Measurements from ENCODE around the gene RARG. TPM values are rescaled to one million over a fixed set of nuclear protein-coding genes. Genes with fewer than 3 reads are reported as not detected.
A peak's percentile ranks its signal among the peaks of the same experiment; 100 is the strongest.

RARG gene
- polyA plus RNA-seq, 3 donors: 1.8 to 14.6 (median 2.3) TPM

DNA sequence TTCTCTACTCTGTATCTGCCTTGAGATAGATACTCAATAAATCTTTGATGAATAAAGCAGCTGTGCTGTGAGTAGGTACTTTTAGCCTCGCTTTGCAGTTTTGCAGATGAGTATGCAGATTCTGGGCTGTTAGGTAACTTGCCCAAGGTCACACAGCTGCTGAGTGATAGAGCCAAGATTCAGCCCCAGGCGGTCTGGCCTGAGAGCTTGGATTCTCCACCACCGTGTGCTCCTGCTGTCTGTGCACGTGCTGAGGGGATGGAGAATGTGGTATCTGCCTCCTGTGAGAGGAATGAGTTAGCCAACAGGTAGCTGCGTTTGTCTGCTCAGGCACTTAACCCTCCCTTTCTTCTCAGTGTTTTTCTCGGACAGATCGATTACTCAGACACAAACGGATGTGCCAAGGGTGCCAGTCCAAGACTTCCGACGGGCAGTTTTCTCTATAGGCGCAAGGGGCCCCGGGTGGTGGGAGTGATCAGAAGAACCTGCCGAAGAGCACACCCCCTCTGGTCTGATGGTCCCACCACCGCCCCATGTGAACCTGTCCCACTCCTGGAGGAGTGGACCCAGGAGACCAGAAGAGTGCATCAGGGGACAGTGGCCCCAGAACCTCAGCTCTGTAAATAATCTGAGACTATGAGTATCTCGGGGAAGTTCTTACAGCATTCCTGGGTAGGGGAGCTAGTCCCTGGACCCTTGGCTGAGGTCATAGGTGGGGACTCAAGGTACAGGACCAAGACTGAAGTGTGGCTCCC, 44.7 kb downstream of the RARG start:
- Histone ChIP-seq H2AFZ (ENCODE audit: insufficient read depth, low read depth, low read length, poor library complexity, severe bottlenecking) (no peak overlapping the region), H3K4me3 (replicated peaks in 1 of 3; ENCODE audit: low read depth in 2 of 3, low read length in 3 of 3) (no peak overlapping the region), H3K36me3 (replicated peaks in 1 of 2; ENCODE audit: control insufficient read depth in 1 of 2, insufficient read depth in 2 of 2, low read length in 2 of 2) (peaks cover 72 to 81% of the 10 kb centered on the region in 2 donors), H4K20me1 (ENCODE audit: insufficient read depth, low read length) (peaks cover 61% of the 10 kb centered on the region), H3K9me3 (replicated peaks in 1 of 2; ENCODE audit: control insufficient read depth in 1 of 2, insufficient read depth in 1 of 2, low read length in 2 of 2) (no peaks in the 10 kb centered on the region), H3K27me3 (ENCODE audit: control insufficient read depth in 2 of 2, insufficient read depth in 2 of 2, low read length in 2 of 2) (no peaks in the 10 kb centered on the region), H3K79me2 (ENCODE audit: insufficient read depth, low read length) (peaks cover 27% of the 10 kb centered on the region), H3K4me2 (replicated peaks; ENCODE audit: extremely low read depth, low read length, poor library complexity, severe bottlenecking) (no peak overlapping the region), H3K9ac (ENCODE audit: insufficient read depth, low read length, poor library complexity, severe bottlenecking) (no peak overlapping the region), H3K4me1 (ENCODE audit: control insufficient read depth in 1 of 2, insufficient read depth in 2 of 2, low read length in 2 of 2) (peaks cover 14 to 18% of the 10 kb centered on the region in 2 donors), H3K27ac (ENCODE audit: low read depth in 1 of 2, low read length in 2 of 2) (no peak overlapping the region)
- no peak overlapping the region for H3K4me3 Mint-ChIP-seq
- peak overlapping the region in 3 of 7 donors; percentile 42 to 62 (median 55) for H3K27ac Mint-ChIP-seq
- TF ChIP-seq, protein P1, sequence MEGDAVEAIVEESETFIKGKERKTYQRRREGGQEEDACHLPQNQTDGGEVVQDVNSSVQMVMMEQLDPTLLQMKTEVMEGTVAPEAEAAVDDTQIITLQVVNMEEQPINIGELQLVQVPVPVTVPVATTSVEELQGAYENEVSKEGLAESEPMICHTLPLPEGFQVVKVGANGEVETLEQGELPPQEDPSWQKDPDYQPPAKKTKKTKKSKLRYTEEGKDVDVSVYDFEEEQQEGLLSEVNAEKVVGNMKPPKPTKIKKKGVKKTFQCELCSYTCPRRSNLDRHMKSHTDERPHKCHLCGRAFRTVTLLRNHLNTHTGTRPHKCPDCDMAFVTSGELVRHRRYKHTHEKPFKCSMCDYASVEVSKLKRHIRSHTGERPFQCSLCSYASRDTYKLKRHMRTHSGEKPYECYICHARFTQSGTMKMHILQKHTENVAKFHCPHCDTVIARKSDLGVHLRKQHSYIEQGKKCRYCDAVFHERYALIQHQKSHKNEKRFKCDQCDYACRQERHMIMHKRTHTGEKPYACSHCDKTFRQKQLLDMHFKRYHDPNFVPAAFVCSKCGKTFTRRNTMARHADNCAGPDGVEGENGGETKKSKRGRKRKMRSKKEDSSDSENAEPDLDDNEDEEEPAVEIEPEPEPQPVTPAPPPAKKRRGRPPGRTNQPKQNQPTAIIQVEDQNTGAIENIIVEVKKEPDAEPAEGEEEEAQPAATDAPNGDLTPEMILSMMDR (IDR thresholded peaks at IDR 0.05): no peak
- H3K4me1 Mint-ChIP-seq: peaks cover 26% of the 10 kb centered on the region
- peaks cover 0 to 2% (median 0%) of the 10 kb centered on the region in 7 donors for H3K9me3 Mint-ChIP-seq
- peaks cover 66 to 79% of the 10 kb centered on the region in 2 donors for H3K36me3 Mint-ChIP-seq
- DNase-seq: no peak
- intact Hi-C loops (cut with micrococcal nuclease): no loop called here
- no peaks in the 10 kb centered on the region for H3K27me3 Mint-ChIP-seq (ENCODE audit: low read depth in 3 of 3)
- WGBS (ENCODE audit: insufficient coverage): 98% methylated on average over 13 of the region's 15 CpGs

DNA sequence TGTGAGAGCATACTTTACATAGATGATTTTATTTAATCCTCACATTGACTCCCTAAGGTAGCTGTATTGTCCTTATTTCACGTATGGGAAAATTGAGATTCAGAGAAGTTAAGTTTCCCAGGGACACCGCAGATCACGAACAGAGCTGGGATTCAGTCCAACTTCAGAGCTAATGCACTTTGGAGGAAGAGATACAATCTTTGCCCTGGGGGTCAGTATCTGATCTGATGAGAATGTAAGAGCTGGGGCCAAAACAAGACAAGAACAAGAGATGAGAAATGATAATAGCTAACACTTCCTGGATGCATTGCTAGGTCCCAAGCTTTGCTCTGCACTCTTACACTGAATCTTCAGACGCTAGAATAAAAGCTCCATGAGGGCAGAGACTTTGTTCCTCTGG, 45.3 kb downstream of the RARG start:
- Mint-ChIP-seq H3K4me3 (no peak overlapping the region), H3K27ac (peak overlapping the region in 1 of 7 donors; percentile 84), H3K36me3 (peaks cover 60 to 78% of the 10 kb centered on the region in 2 donors), H3K4me1 (peaks cover 32% of the 10 kb centered on the region), H3K9me3 (peaks cover 0 to 2% (median 0%) of the 10 kb centered on the region in 7 donors), H3K27me3 (ENCODE audit: low read depth in 3 of 3) (no peaks in the 10 kb centered on the region)
- intact Hi-C loops (cut with micrococcal nuclease): no loop called here
- Histone ChIP-seq H3K27me3 (ENCODE audit: control insufficient read depth in 2 of 2, insufficient read depth in 2 of 2, low read length in 2 of 2) (no peaks in the 10 kb centered on the region), H2AFZ (ENCODE audit: insufficient read depth, low read depth, low read length, poor library complexity, severe bottlenecking) (no peak overlapping the region), H3K9me3 (replicated peaks in 1 of 2; ENCODE audit: control insufficient read depth in 1 of 2, insufficient read depth in 1 of 2, low read length in 2 of 2) (no peaks in the 10 kb centered on the region), H3K27ac (ENCODE audit: low read depth in 1 of 2, low read length in 2 of 2) (no peak overlapping the region), H3K79me2 (ENCODE audit: insufficient read depth, low read length) (peaks cover 33% of the 10 kb centered on the region), H3K36me3 (replicated peaks in 1 of 2; ENCODE audit: control insufficient read depth in 1 of 2, insufficient read depth in 2 of 2, low read length in 2 of 2) (peaks cover 66 to 80% of the 10 kb centered on the region in 2 donors), H4K20me1 (ENCODE audit: insufficient read depth, low read length) (peaks cover 67% of the 10 kb centered on the region), H3K4me2 (replicated peaks; ENCODE audit: extremely low read depth, low read length, poor library complexity, severe bottlenecking) (no peak overlapping the region), H3K4me3 (replicated peaks in 1 of 3; ENCODE audit: low read depth in 2 of 3, low read length in 3 of 3) (no peak overlapping the region), H3K4me1 (ENCODE audit: control insufficient read depth in 1 of 2, insufficient read depth in 2 of 2, low read length in 2 of 2) (peaks cover 19 to 24% of the 10 kb centered on the region in 2 donors), H3K9ac (ENCODE audit: insufficient read depth, low read length, poor library complexity, severe bottlenecking) (no peak overlapping the region)
- TF ChIP-seq, protein P1 (IDR thresholded peaks at IDR 0.05): no peak
- 100% methylated on average over 2 of the region's 4 CpGs for WGBS (ENCODE audit: insufficient coverage)
- no peak for DNase-seq

Measured in CD14-positive monocyte (primary cell).